HEK293T (cell line): ENCODE measurements around the gene EOLA2.

Experiments
- ARNT ChIP-seq: fragments of 450-650 bp; IDR thresholded peaks from 2 replicates; pipeline ENCODE4 v1.6.1; 2017; ENCODE audit warnings: mild to moderate bottlenecking
- BHLHE40 ChIP-seq: fragments of 450-650 bp; IDR thresholded peaks from 2 replicates; pipeline ENCODE4 v1.6.1; 2016; ENCODE audit warnings: mild to moderate bottlenecking, moderate library complexity, borderline replicate concordance
- CTBP1 ChIP-seq: fragments of 450-650 bp; IDR thresholded peaks from 2 replicates; pipeline ENCODE4 v1.6.1; 2016; ENCODE audit warnings: borderline replicate concordance
- ELF4 ChIP-seq: fragments of 450-650 bp; IDR thresholded peaks from 2 replicates; pipeline ENCODE4 v1.6.1; 2017; ENCODE audit warnings: antibody characterized with exemption
- FOXK2 ChIP-seq: fragments of 450-650 bp; IDR thresholded peaks from 2 replicates; pipeline ENCODE4 v1.6.1; 2016; ENCODE audit warnings: mild to moderate bottlenecking
- FOXM1 ChIP-seq: fragments of 450-650 bp; IDR thresholded peaks from 2 replicates; pipeline ENCODE4 v1.6.1; 2017; ENCODE audit warnings: mild to moderate bottlenecking, borderline replicate concordance
- HDGF ChIP-seq: fragments of 450-650 bp; IDR thresholded peaks from 2 replicates; pipeline ENCODE4 v1.6.1; 2017; ENCODE audit warnings: antibody characterized with exemption, borderline replicate concordance
- NFRKB ChIP-seq: fragments of 450-650 bp; IDR thresholded peaks from 2 replicates; pipeline ENCODE4 v1.6.1; 2016; ENCODE audit warnings: mild to moderate bottlenecking, moderate library complexity
- SUZ12 ChIP-seq: fragments of 450-650 bp; IDR thresholded peaks from 2 replicates; pipeline ENCODE4 v1.6.1; 2016; ENCODE audit warnings: mild to moderate bottlenecking
- TARDBP ChIP-seq: fragments of 450-650 bp; IDR thresholded peaks from 2 replicates; pipeline ENCODE4 v1.6.1; 2016

GRCh38 chrX:149908727-149909126 lies 29.6 kb downstream of the EOLA2 start:
- no peak for TF ChIP-seq FOXM1
- TF ChIP-seq ARNT, result no peak
- TF ChIP-seq HDGF, result no peak
- no peak for TF ChIP-seq TARDBP
- no peak for TF ChIP-seq SUZ12
- TF ChIP-seq ELF4, result no peak
- no peak for TF ChIP-seq FOXK2
- no peak for TF ChIP-seq BHLHE40
- TF ChIP-seq CTBP1, result no peak
- no peak for TF ChIP-seq NFRKB
